ENCODE measurements around the gene PODN.
A peak's percentile ranks its signal among the peaks of the same experiment; 100 is the strongest.

Gene PODN

DNA sequence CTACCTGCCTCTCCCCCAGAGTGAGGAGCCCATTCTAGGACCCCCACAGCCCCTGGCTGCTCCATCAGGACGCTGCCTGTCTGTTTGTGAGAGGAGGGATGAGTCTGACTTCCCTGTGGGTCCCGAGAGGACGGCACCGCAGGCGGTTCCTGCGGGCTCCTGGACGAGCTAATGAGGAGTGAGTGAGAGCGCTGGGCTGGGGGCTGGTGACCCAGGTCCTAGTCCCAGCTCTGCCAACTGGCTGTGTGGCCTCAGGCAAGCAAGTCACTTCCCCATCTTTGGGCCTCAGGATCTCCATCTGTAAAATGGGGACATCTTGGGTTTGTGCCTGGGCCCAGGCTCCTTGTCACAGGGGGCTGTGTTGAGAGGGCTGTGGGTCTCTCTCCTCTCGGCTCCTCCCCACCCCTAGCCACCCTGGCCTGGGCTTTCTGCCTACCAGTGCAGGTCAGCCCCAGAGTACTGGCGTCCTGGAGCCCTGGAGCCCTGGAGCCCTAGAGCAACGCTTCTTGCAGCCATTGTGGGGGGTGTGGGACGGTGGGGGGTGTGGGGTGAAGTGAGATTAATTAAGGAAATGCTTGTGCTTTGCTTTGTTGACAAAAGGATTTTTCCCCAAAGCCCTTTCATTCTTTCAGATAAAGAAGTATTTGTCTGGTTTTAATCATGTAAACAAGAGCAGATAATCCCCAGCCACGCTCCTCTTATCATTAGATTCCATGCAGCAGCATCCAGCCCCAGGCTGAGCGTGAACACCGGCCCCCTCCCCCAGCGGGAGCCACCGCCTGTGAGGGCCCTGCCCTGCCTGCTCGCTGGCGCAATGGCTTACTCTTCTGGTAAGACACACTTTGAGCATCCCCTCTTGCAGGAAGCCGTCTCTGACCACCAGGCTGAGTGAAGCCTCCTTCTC lies 53.6 kb downstream of the PODN start:
- TF ChIP-seq, protein P1, sequence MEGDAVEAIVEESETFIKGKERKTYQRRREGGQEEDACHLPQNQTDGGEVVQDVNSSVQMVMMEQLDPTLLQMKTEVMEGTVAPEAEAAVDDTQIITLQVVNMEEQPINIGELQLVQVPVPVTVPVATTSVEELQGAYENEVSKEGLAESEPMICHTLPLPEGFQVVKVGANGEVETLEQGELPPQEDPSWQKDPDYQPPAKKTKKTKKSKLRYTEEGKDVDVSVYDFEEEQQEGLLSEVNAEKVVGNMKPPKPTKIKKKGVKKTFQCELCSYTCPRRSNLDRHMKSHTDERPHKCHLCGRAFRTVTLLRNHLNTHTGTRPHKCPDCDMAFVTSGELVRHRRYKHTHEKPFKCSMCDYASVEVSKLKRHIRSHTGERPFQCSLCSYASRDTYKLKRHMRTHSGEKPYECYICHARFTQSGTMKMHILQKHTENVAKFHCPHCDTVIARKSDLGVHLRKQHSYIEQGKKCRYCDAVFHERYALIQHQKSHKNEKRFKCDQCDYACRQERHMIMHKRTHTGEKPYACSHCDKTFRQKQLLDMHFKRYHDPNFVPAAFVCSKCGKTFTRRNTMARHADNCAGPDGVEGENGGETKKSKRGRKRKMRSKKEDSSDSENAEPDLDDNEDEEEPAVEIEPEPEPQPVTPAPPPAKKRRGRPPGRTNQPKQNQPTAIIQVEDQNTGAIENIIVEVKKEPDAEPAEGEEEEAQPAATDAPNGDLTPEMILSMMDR (IDR thresholded peaks at IDR 0.05; ENCODE audit: low read depth, low read length) = no peak
- no peak overlapping the region for H3K4me3 ChIP-seq (ENCODE audit: low read depth, low read length)

GRCh38 chr1:53116307-53116810 lies 54.3 kb downstream of the PODN start:
- TF ChIP-seq, protein P1 (IDR thresholded peaks at IDR 0.05; ENCODE audit: low read depth, low read length) = no peak
- H3K4me3 ChIP-seq (ENCODE audit: low read depth, low read length) = no peak overlapping the region

GRCh38 chr1:53116933-53117600 lies 55.1 kb downstream of the PODN start:
- no peak overlapping the region for H3K4me3 ChIP-seq (ENCODE audit: low read depth, low read length)
- TF ChIP-seq, protein P1 (IDR thresholded peaks at IDR 0.05; ENCODE audit: low read depth, low read length) = no peak

DNA sequence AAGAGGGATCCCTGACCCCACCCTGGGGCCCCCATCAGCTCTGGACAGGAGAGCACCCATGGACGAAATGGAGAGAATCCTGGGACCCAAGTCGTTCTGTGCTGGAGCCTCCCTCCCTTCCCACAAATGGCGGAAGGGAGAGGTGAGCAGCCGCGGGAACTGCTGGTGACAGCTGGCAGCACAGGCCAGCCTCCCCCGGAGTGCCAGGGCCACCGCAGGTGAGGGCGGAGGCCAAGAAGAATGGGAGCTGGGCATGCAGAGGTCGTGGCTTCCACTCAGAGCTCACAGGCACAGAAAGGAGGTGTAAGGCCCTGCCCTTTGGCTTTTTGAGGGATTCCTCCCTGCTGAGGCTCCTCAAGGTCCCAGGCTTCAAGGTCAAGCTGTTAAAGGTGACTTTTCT lies 55.8 kb downstream of the PODN start:
- TF ChIP-seq, protein P1 (IDR thresholded peaks at IDR 0.05; ENCODE audit: low read depth, low read length) = no peak

GRCh38 chr1:53120659-53121058 lies 58.6 kb downstream of the PODN start:
- no peak overlapping the region for H3K4me3 ChIP-seq (ENCODE audit: low read depth, low read length)
- TF ChIP-seq, protein P1 (IDR thresholded peaks at IDR 0.05; ENCODE audit: low read depth, low read length) = no peak

More for the DNA sequence above, 55.8 kb downstream of the PODN start:
- no peak overlapping the region for H3K4me3 ChIP-seq (ENCODE audit: low read depth, low read length)

GRCh38 chr1:53121319-53122172 lies 59.5 kb downstream of the PODN start:
- H3K4me3 ChIP-seq (ENCODE audit: low read depth, low read length) = no peak overlapping the region

More at GRCh38 chr1:53121319-53122172, 59.5 kb downstream of the PODN start:
- TF ChIP-seq, protein P1 (IDR thresholded peaks at IDR 0.05; ENCODE audit: low read depth, low read length) = 0 out of 2 replicates have a peak, but pooled peaks have one; percentile 3

All from WI38 (cell line).